ENCODE results near the gene GGT5. TPM values are rescaled to one million over a fixed set of nuclear protein-coding genes. Genes with fewer than 3 reads are reported as not detected.
A peak's percentile ranks its signal among the peaks of the same experiment; 100 is the strongest.

GGT5 gene
- total and polyA plus RNA-seq, 2 of the 13 experiments (the other 11 are each of a cell fraction or from before 2014, with no cell fraction given) = 0.69 to 3.1 TPM

- TF ChIP-seq ZNF788 (CRISPR knock-in tag; IDR thresholded peaks at IDR 0.05; ENCODE audit: borderline replicate concordance) (no peak), NFIC (IDR thresholded peaks at IDR 0.05; ENCODE audit: low read length) (no peak), HCFC1 (IDR thresholded peaks at IDR 0.05; ENCODE audit: low read depth, low read length) (no peak), ZNF33B (CRISPR knock-in tag; IDR thresholded peaks at IDR 0.05) (no peak), GLMP (CRISPR knock-in tag; IDR thresholded peaks at IDR 0.05; ENCODE audit: borderline replicate concordance) (no peak), RBAK (CRISPR knock-in tag; IDR thresholded peaks at IDR 0.05) (no peak), ZNF562 (CRISPR knock-in tag; IDR thresholded peaks at IDR 0.05; ENCODE audit: borderline replicate concordance) (no peak), CSRNP1 (CRISPR knock-in tag; IDR thresholded peaks at IDR 0.05) (no peak), HDAC2 (CRISPR knock-in tag; IDR thresholded peaks at IDR 0.05) (no peak), ZNF329 (CRISPR knock-in tag; IDR thresholded peaks at IDR 0.05; ENCODE audit: low read depth) (no peak), DPF2 (CRISPR knock-in tag; IDR thresholded peaks at IDR 0.05; ENCODE audit: borderline replicate concordance, low read depth) (no peak), TCF7 (IDR thresholded peaks at IDR 0.05; ENCODE audit: low read depth) (no peak), PAF1 (CRISPR knock-in tag; IDR thresholded peaks at IDR 0.05) (no peak), YY1 (IDR thresholded peaks at IDR 0.05; ENCODE audit: insufficient read depth, insufficient replicate concordance, low read depth, low read length) (peak; percentile 44), DR1 (CRISPR knock-in tag; IDR thresholded peaks at IDR 0.05) (no peak), ZNF704 (CRISPR knock-in tag; IDR thresholded peaks at IDR 0.05; ENCODE audit: borderline replicate concordance) (no peak), GMEB1 (CRISPR knock-in tag; IDR thresholded peaks at IDR 0.05; ENCODE audit: borderline replicate concordance) (no peak), NFKBIZ (CRISPR knock-in tag; IDR thresholded peaks at IDR 0.05) (no peak), SKI (IDR thresholded peaks at IDR 0.05; ENCODE audit: partially characterized antibody) (no peak), ZFP37 (CRISPR knock-in tag; IDR thresholded peaks at IDR 0.05; ENCODE audit: borderline replicate concordance) (0 out of 2 replicates have a peak, but pooled peaks have one; percentile 34), FOXO1 (CRISPR knock-in tag; IDR thresholded peaks at IDR 0.05) (no peak), ZNF180 (CRISPR knock-in tag; IDR thresholded peaks at IDR 0.05; ENCODE audit: borderline replicate concordance, low read depth) (no peak)
- TF ChIP-seq, protein P1, sequence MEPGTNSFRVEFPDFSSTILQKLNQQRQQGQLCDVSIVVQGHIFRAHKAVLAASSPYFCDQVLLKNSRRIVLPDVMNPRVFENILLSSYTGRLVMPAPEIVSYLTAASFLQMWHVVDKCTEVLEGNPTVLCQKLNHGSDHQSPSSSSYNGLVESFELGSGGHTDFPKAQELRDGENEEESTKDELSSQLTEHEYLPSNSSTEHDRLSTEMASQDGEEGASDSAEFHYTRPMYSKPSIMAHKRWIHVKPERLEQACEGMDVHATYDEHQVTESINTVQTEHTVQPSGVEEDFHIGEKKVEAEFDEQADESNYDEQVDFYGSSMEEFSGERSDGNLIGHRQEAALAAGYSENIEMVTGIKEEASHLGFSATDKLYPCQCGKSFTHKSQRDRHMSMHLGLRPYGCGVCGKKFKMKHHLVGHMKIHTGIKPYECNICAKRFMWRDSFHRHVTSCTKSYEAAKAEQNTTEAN (CRISPR knock-in tag; conservative IDR thresholded peaks at IDR 0.05) = no peak
These were observed 55.4 kb downstream of the GGT5 start (continued) for GRCh38 chr22:24189249-24190158.

Data from HepG2 (cell line).